Measurements from ENCODE around the gene ADAM12.

- TF ChIP-seq POLR2AphosphoS5 (IDR thresholded peaks at IDR 0.05; ENCODE audit: borderline replicate concordance, low read depth, low read length), result no peak
- no peak for TF ChIP-seq EZH2 (IDR thresholded peaks at IDR 0.05)
These were observed 29.0 kb upstream of the ADAM12 start for GRCh38 chr10:126417220-126417825.

Data from SK-N-MC (cell line).